GM23248 (cell line): ENCODE results near the gene LKAAEAR1. TPM values are rescaled to one million over a fixed set of nuclear protein-coding genes. Genes with fewer than 3 reads are reported as not detected.

Source experiments
- DNase-seq: peaks from one replicate; pipeline ENCODE4 v3.0.0-alpha.2; 2015
- H2AFZ ChIP-seq: fragments of 200-600 bp; sonication (generic); 2 replicates; pipeline ENCODE4 v1.6.1; 2016; ENCODE audit warnings: antibody characterized with exemption
- H3F3A ChIP-seq: fragments of 200-600 bp; sonication (generic); 2 replicates; pipeline ENCODE4 v1.6.1; 2016; ENCODE audit warnings: mild to moderate bottlenecking, antibody characterized with exemption, mixed run types; ENCODE audit not compliant: insufficient read depth
- H3K27ac ChIP-seq: fragments of 200-600 bp; sonication (generic); 2 replicates; pipeline ENCODE4 v1.5.1; 2016; ENCODE audit warnings: mild to moderate bottlenecking
- H3K27me3 ChIP-seq: fragments of 200-600 bp; sonication (generic); replicated peaks from 2 replicates; pipeline ENCODE4 v1.6.1; 2016; ENCODE audit warnings: mild to moderate bottlenecking; ENCODE audit not compliant: insufficient read depth
- H3K36me3 ChIP-seq: fragments of 200-600 bp; sonication (generic); 2 replicates; pipeline ENCODE4 v1.6.1; 2016; ENCODE audit warnings: low read depth, mild to moderate bottlenecking
- H3K4me1 ChIP-seq: fragments of 200-600 bp; sonication (generic); 2 replicates; pipeline ENCODE4 v1.6.1; 2016; ENCODE audit warnings: mild to moderate bottlenecking; ENCODE audit not compliant: insufficient read depth
- H3K4me2 ChIP-seq: fragments of 200-600 bp; sonication (generic); one replicate; pipeline ENCODE4 v1.6.1; 2016; ENCODE audit warnings: mild to moderate bottlenecking; ENCODE audit not compliant: unreplicated experiment
- H3K4me3 ChIP-seq: fragments of 200-600 bp; sonication (generic); 2 replicates; pipeline ENCODE4 v1.5.1; 2016; ENCODE audit warnings: mild to moderate bottlenecking
- H3K79me2 ChIP-seq: fragments of 200-600 bp; sonication (generic); 2 replicates; pipeline ENCODE4 v1.6.1; 2016; ENCODE audit warnings: mild to moderate bottlenecking; ENCODE audit not compliant: insufficient read depth
- H3K9ac ChIP-seq: fragments of 200-600 bp; sonication (generic); 2 replicates; pipeline ENCODE4 v1.6.1; 2016; ENCODE audit warnings: mild to moderate bottlenecking
- H3K9me2 ChIP-seq: fragments of 200-600 bp; sonication (generic); 2 replicates; pipeline ENCODE4 v1.6.1; 2016; ENCODE audit warnings: mixed run types, mild to moderate bottlenecking, moderate library complexity; ENCODE audit not compliant: insufficient read depth
- H3K9me3 ChIP-seq: fragments of 200-600 bp; sonication (generic); one replicate; pipeline ENCODE4 v1.6.1; 2017; ENCODE audit warnings: low read depth
- H4K20me1 ChIP-seq: fragments of 200-600 bp; sonication (generic); 2 replicates; pipeline ENCODE4 v1.6.0; 2016; ENCODE audit not compliant: insufficient read depth
- EZH2 ChIP-seq: fragments of 200-600 bp; sonication (generic); IDR thresholded peaks from 2 replicates; pipeline ENCODE4 v1.6.1; 2018; ENCODE audit warnings: antibody characterized with exemption, mild to moderate bottlenecking; ENCODE audit not compliant: insufficient read depth, poor library complexity, severe bottlenecking
- EZH2phosphoT487 ChIP-seq: fragments of 200-600 bp; sonication (generic); IDR thresholded peaks from 2 replicates; pipeline ENCODE4 v1.6.1; 2018; ENCODE audit warnings: antibody characterized with exemption, moderate library complexity, mild to moderate bottlenecking, low read depth; ENCODE audit not compliant: insufficient read depth
- WGBS, 2 experiments: methylation state at CpG; one replicate each; pipeline ENCODE4 v1.1.6; 2015 to 2017; ENCODE audit warnings: low lambda C conversion rate in 2 of 2, low coverage in 1 of 2; ENCODE audit errors: missing lambda C conversion rate in 2 of 2; 5-methylcytosine and 5-hydroxymethylcytosine counted together
- in situ Hi-C: fragments of 300-500 bp; cut with MboI; formaldehyde crosslinking; loops from 2 replicates; pipeline ENCODE4 v1.15.0; 2020
- polyA plus RNA-seq: library from polyadenylated mRNA; unstranded; fragments of >200 nt; fragmentation: Nextera tagmentation; extraction: Ambion mirVana; gene quantifications from 2 replicates; pipeline ENCODE4 v1.2.1, GENCODE V29; 2016
- total RNA-seq: library from RNA; depleted of rRNA; stranded (reverse); fragments of >200 nt; shearing (Covaris generic); gene quantifications from 2 replicates; pipeline ENCODE4 v1.2.3, GENCODE V29; 2014

Gene LKAAEAR1
- total and polyA plus RNA-seq, 2 experiments from 2014 or later = 0.59 to 3.7 TPM

DNA sequence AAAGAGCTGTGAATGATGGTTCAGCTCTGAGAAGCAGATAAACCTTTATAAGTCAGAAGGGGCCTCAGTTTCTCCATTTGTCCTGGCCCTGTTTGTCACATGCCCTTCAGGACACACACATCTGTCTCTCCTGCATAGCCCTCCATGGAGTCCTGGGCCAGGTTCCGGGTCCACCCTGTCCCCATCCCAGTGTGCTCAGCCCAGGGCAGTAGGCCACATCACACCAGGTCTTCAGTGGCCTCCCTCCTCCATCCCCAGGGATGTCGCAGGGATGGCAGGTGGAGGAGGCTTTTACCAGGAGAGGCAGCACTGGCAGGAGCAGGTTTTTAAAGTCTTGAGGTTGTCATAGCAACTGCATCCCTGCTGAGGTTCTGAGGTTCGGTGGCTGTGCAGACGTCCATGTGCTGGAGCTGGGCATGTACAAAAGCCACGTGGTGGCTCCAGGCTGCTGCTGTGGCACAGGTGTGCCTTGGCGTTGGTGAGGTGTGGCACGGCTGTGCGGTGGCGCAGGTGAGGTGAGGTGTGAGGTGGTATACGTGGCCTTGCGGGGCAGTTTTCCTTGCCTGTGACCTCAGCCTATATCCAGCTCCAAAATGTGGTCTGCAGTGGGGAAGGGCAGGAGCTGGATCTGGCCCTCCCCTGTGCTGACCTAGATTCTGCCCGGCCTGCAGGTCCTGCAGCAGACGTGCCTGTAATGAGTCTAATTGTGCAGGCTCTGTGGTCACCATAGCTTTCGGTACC, 31.1 kb upstream of the LKAAEAR1 start:
- no peaks in the 10 kb centered on the region for H3K79me2 ChIP-seq
- no peak overlapping the region for H2AFZ ChIP-seq
- no peaks in the 10 kb centered on the region for H3K9me2 ChIP-seq
- 56 to 62% methylated on average over 14 of the region's 14 CpGs for WGBS, 2 experiments
- no peak for DNase-seq
- H3K4me1 ChIP-seq = no peaks in the 10 kb centered on the region
- H3K36me3 ChIP-seq = no peaks in the 10 kb centered on the region
- no peaks in the 10 kb centered on the region for H3K9me3 ChIP-seq
- no peak for TF ChIP-seq EZH2
- TF ChIP-seq EZH2phosphoT487 = no peak
- in situ Hi-C loops = no loop called here
- no peaks in the 10 kb centered on the region for H4K20me1 ChIP-seq
- H3F3A ChIP-seq = no peaks in the 10 kb centered on the region
- no peak overlapping the region for H3K27ac ChIP-seq
- no peaks in the 10 kb centered on the region; the same call in 1 of the 2 replicates for H3K27me3 ChIP-seq
- no peak overlapping the region for H3K4me3 ChIP-seq
- H3K4me2 ChIP-seq = no peak overlapping the region
- H3K9ac ChIP-seq = no peak overlapping the region

DNA sequence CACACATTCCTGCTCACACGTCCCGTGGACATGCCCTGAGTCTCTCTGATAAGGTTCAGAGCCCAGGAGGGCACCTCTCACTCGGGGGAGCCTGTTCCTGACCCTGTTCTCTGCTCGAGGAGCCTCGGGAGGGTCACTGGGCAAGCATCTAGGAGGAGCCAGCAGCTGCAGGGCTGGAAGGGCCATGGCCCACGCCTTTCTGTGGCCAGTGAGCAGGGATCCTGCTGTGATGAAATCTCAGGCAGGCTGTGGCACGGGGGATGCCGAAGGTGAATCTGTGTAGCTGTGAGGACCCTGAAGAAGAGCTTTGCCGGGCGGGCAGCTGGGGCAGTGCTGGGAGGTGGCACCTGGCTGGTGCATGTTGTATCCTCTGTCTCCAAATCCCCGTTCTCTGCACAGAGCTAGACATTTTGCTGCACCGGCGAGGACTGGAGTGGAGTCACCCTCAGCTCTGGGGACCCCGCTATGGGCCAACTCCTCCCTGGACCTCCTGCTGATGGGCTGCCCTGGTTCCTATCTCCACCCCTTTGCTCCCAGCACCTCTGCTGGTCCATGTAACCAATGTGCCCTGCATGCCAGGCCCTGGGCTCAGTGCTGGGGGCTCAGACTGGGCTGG, 30.3 kb upstream of the LKAAEAR1 start:
- H3F3A ChIP-seq = no peaks in the 10 kb centered on the region
- 42 to 50% methylated on average over 14 of the region's 14 CpGs for WGBS, 2 experiments
- H3K4me3 ChIP-seq = no peak overlapping the region
- no peak overlapping the region for H2AFZ ChIP-seq
- in situ Hi-C loops = no loop called here
- no peaks in the 10 kb centered on the region for H3K79me2 ChIP-seq
- H3K4me1 ChIP-seq = no peaks in the 10 kb centered on the region
- no peaks in the 10 kb centered on the region; the same call in 1 of the 2 replicates for H3K27me3 ChIP-seq
- no peak overlapping the region for H3K9ac ChIP-seq
- DNase-seq = no peak
- H4K20me1 ChIP-seq = no peaks in the 10 kb centered on the region
- no peak overlapping the region for H3K4me2 ChIP-seq
- no peaks in the 10 kb centered on the region for H3K9me3 ChIP-seq
- H3K27ac ChIP-seq = no peak overlapping the region
- TF ChIP-seq EZH2 = no peak
- H3K9me2 ChIP-seq = no peaks in the 10 kb centered on the region
- H3K36me3 ChIP-seq = no peaks in the 10 kb centered on the region

DNA sequence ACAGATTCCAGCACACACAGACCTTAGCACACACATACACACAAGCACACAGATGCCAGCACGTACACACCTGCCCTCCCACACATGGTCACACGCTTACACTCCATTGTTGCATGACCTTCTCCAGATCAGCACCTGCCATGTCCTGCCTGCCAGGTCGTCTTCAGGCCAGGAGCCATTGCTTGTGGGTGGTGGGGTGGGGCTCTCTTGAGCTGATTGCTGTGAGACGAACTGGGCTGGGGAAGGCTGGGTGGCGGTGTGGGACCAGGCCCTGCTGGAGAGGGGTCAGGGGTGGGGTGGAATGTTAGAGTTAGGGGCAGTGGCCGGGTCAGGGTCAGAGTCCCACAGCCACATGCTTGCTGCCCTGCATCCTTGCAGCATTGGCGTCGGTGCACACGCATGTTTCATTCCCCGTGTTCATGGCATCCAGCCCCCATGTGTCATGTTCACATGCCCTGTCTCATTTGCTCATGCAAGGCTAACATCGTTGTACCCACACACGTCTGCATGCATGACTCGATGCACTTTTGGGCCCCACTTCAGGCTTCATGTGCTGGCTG, 29.7 kb upstream of the LKAAEAR1 start:
- no peak overlapping the region for H2AFZ ChIP-seq
- no peaks in the 10 kb centered on the region; the same call in 1 of the 2 replicates for H3K27me3 ChIP-seq
- no peak overlapping the region for H3K4me3 ChIP-seq
- H3K4me1 ChIP-seq = no peaks in the 10 kb centered on the region
- no peak overlapping the region for H3K4me2 ChIP-seq
- TF ChIP-seq EZH2phosphoT487 = no peak
- TF ChIP-seq EZH2 = no peak
- H3K9me2 ChIP-seq = no peaks in the 10 kb centered on the region
- H3K36me3 ChIP-seq = no peaks in the 10 kb centered on the region
- no peaks in the 10 kb centered on the region for H3K9me3 ChIP-seq
- H4K20me1 ChIP-seq = no peaks in the 10 kb centered on the region
- 27 to 35% methylated on average over 12 to 13 of the region's 13 CpGs for WGBS, 2 experiments
- in situ Hi-C loops = no loop called here
- H3K27ac ChIP-seq = no peak overlapping the region
- no peak for DNase-seq
- H3F3A ChIP-seq = no peaks in the 10 kb centered on the region
- no peak overlapping the region for H3K9ac ChIP-seq
- no peaks in the 10 kb centered on the region for H3K79me2 ChIP-seq

DNA sequence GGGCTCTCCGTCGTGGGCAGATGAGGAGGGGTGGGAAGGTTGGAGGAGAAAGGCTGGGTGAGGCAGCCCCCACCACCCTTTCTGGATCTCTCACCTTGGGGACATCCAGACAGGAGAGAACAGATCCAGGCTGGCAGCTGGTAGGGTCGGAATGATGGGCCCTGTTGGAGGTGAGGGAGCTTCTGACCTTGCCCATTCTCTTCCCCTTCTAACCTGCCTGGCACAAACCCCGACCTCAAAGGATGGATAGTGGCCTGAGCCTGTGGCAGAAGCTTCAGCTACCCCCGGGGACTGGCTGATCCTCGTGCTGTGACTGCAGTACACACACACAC, 29.2 kb upstream of the LKAAEAR1 start:
- WGBS, 2 experiments = 39 to 46% methylated on average over 6 of the region's 6 CpGs
- no peak for TF ChIP-seq EZH2phosphoT487
- TF ChIP-seq EZH2 = no peak
- DNase-seq = no peak
- Histone ChIP-seq H3K9me3 (no peaks in the 10 kb centered on the region), H3K27ac (no peak overlapping the region), H3K36me3 (no peaks in the 10 kb centered on the region), H3K4me1 (no peaks in the 10 kb centered on the region), H3F3A (no peaks in the 10 kb centered on the region), H3K9ac (no peak overlapping the region), H3K4me3 (no peak overlapping the region), H3K4me2 (no peak overlapping the region), H4K20me1 (no peaks in the 10 kb centered on the region), H2AFZ (no peak overlapping the region), H3K27me3 (no peaks in the 10 kb centered on the region; the same call in 1 of the 2 replicates), H3K9me2 (no peaks in the 10 kb centered on the region), H3K79me2 (no peaks in the 10 kb centered on the region)
- in situ Hi-C loops = no loop called here
